Measurements from ENCODE around the gene ZDHHC1. TPM values are rescaled to one million over a fixed set of nuclear protein-coding genes. Genes with fewer than 3 reads are reported as not detected.

The ZDHHC1 gene
- total RNA-seq, 5 donors from 2014 or later (not counting 1 experiment from before 2014, with no cell fraction given): 0.26 to 0.85 (median 0.47) TPM; not detected in 1

- Histone ChIP-seq H3K4me1 (ENCODE audit: control insufficient read depth in 1 of 2, extremely low read depth in 1 of 2, insufficient read depth in 2 of 2, low read length in 2 of 2) (peaks cover 0 to 18% of the 10 kb centered on the region in 2 experiments), H3K27ac (ENCODE audit: low read length) (no peak overlapping the region), H3K27me3 (replicated peaks in 1 of 2; ENCODE audit: control insufficient read depth in 2 of 2, extremely low read depth in 1 of 2, insufficient read depth in 2 of 2, low read length in 1 of 2) (peaks cover 7 to 39% of the 10 kb centered on the region in 2 experiments), H3K36me3 (ENCODE audit: control insufficient read depth in 2 of 2, extremely low read depth in 1 of 2, insufficient read depth in 1 of 2, low read length in 1 of 2) (peaks cover 0 to 7% of the 10 kb centered on the region in 2 donors), H3K9me3 (no peaks in the 10 kb centered on the region), H3K4me3 (ENCODE audit: control insufficient read depth in 1 of 2, extremely low read depth in 1 of 2, low read length in 1 of 2) (no peak overlapping the region)
- ChIA-PET CTCF (no interaction called here), POLR2A (no interaction called here)
- H3K9me3 Mint-ChIP-seq: no peaks in the 10 kb centered on the region
- H3K27me3 Mint-ChIP-seq: peaks cover 11 to 30% of the 10 kb centered on the region in 2 donors
- peaks cover 5 to 16% (median 7%) of the 10 kb centered on the region in 3 donors for H3K4me1 Mint-ChIP-seq
- H3K36me3 Mint-ChIP-seq: peaks cover 5% of the 10 kb centered on the region
- H3K27ac Mint-ChIP-seq: no peak overlapping the region
- DNase-seq (no peak), ATAC-seq (replicated peaks in 1 of 4) (no peak)
- H3K4me3 Mint-ChIP-seq: no peak overlapping the region
- 100% methylated on average over 2 of the region's 5 CpGs for WGBS (ENCODE audit: insufficient coverage)
Observed at GRCh38 chr16:67433131-67433719, 16.9 kb upstream of the ZDHHC1 start.

DNA sequence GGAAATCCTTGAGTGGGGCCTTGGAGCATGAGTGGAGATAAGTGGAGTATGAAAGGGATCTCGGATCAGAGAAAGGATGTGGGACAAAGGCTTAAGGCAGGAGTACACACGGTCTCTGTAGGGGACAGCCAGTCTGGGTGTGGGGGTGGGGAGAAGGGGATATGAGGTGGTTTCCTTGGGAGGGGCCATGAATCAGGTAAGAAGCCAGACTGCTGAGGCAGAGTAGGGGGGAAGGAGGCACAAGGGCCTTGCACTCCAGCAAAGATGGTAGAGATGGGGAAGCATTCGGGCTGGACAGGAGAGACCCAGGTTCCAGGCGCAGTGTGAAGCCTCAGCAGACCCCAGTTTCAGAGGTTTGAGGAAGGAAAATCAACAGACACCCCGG is 16.2 kb upstream of the ZDHHC1 start:
- DNase-seq (no peak), ATAC-seq (replicated peaks in 1 of 4) (no peak)
- no peaks in the 10 kb centered on the region for H3K9me3 Mint-ChIP-seq
- peaks cover 15 to 36% of the 10 kb centered on the region in 2 donors for H3K27me3 Mint-ChIP-seq
- ChIA-PET POLR2A (interaction anchor here in 1 of 2 donors (0.7 kb wide), 1 partner anchor 287 kb away, joined by 7 read pairs; no protein-coding TSS in a partner anchor), CTCF (interaction anchor here in 1 of 2 donors (0.7 kb wide), 1 partner anchor 656 kb away, joined by 3 read pairs; no protein-coding TSS in a partner anchor)
- H3K36me3 Mint-ChIP-seq: no peaks in the 10 kb centered on the region
- no peak overlapping the region for H3K27ac Mint-ChIP-seq
- Histone ChIP-seq H3K4me3 (ENCODE audit: control insufficient read depth in 1 of 2, extremely low read depth in 1 of 2, low read length in 1 of 2) (no peak overlapping the region), H3K36me3 (ENCODE audit: control insufficient read depth in 2 of 2, extremely low read depth in 1 of 2, insufficient read depth in 1 of 2, low read length in 1 of 2) (peaks cover 0 to under 1% of the 10 kb centered on the region in 2 donors), H3K4me1 (ENCODE audit: control insufficient read depth in 1 of 2, extremely low read depth in 1 of 2, insufficient read depth in 2 of 2, low read length in 2 of 2) (peaks cover 0 to 21% of the 10 kb centered on the region in 2 experiments), H3K27me3 (replicated peaks in 1 of 2; ENCODE audit: control insufficient read depth in 2 of 2, extremely low read depth in 1 of 2, insufficient read depth in 2 of 2, low read length in 1 of 2) (peaks cover 7 to 46% of the 10 kb centered on the region in 2 experiments), H3K27ac (ENCODE audit: low read length) (no peak overlapping the region), H3K9me3 (no peaks in the 10 kb centered on the region)
- H3K4me1 Mint-ChIP-seq: peaks cover 5 to 16% (median 7%) of the 10 kb centered on the region in 3 donors
- H3K4me3 Mint-ChIP-seq: peak overlapping the region in 2 of 3 donors; percentile 28 to 50
- WGBS (ENCODE audit: insufficient coverage): 59% methylated on average over 3 of the region's 5 CpGs

GRCh38 chr16:67431775-67432505 is 15.7 kb upstream of the ZDHHC1 start:
- H3K36me3 ChIP-seq (ENCODE audit: control insufficient read depth in 2 of 2, extremely low read depth in 1 of 2, insufficient read depth in 1 of 2, low read length in 1 of 2): no peaks in the 10 kb centered on the region
- Mint-ChIP-seq H3K9me3 (no peaks in the 10 kb centered on the region), H3K4me1 (peaks cover 5 to 16% (median 7%) of the 10 kb centered on the region in 3 donors), H3K36me3 (peaks cover under 1% of the 10 kb centered on the region), H3K27ac (no peak overlapping the region), H3K4me3 (peak overlapping the region; percentile 48 to 63 (median 62)), H3K27me3 (peaks cover 17 to 40% of the 10 kb centered on the region in 2 donors)
- DNase-seq: no peak
- H3K4me1 ChIP-seq (ENCODE audit: control insufficient read depth in 1 of 2, extremely low read depth in 1 of 2, insufficient read depth in 2 of 2, low read length in 2 of 2): peaks cover 0 to 21% of the 10 kb centered on the region in 2 experiments
- peaks cover 7 to 51% of the 10 kb centered on the region in 2 experiments for H3K27me3 ChIP-seq (replicated peaks in 1 of 2; ENCODE audit: control insufficient read depth in 2 of 2, extremely low read depth in 1 of 2, insufficient read depth in 2 of 2, low read length in 1 of 2)
- ChIA-PET POLR2A (interaction anchor here in 1 of 2 donors (0.5 to 0.7 kb wide), 2 partner anchors 10 to 288 kb away, joined by 7 read pairs; no protein-coding TSS in a partner anchor), CTCF (interaction anchor here in 1 of 2 donors (0.6 to 0.7 kb wide), 2 partner anchors 525 to 657 kb away, joined by 3 to 5 read pairs; no protein-coding TSS in a partner anchor)
- ATAC-seq (replicated peaks in 1 of 4): no peak
- 77% methylated on average over 7 of the region's 13 CpGs for WGBS (ENCODE audit: insufficient coverage)
- no peak overlapping the region for H3K27ac ChIP-seq (ENCODE audit: low read length)
- peak overlapping the region in 1 of 2 donors; percentile 29 for H3K4me3 ChIP-seq (ENCODE audit: control insufficient read depth in 1 of 2, extremely low read depth in 1 of 2, low read length in 1 of 2)
- H3K9me3 ChIP-seq: no peaks in the 10 kb centered on the region

DNA sequence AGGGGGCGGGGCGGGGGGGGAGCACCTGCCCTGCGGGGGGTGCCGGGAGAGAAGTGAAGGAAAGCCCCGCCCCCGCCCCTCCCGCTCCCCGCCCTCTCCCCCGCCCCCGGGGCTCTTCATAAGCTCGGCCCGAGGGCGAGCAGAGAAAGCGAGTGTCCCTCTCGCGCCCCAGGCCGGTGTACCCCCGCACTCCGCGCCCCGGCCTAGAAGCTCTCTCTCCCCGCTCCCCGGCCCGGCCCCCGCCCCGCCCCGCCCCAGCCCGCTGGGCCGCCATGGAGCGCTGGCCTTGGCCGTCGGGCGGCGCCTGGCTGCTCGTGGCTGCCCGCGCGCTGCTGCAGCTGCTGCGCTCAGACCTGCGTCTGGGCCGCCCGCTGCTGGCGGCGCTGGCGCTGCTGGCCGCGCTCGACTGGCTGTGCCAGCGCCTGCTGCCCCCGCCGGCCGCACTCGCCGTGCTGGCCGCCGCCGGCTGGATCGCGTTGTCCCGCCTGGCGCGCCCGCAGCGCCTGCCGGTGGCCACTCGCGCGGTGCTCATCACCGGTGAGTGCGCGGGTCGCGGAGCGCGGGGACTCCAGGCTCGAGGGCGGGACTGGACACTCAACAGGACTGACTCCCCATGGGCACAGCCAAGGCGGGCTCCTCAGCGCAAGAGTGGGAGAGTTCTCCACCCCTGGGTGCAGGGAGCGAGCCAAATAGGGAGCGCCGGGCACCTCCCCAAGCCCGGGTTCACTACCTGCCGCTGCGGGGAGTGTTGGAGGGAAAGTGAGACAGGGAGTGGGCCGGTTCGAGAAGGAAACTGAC is 14.9 kb upstream of the ZDHHC1 start, which contains the start of gene HSD11B2:
TSS of gene HSD11B2 (plus strand) at position 145 of the 798 bp plus-strand sequence. CDS start at position 273, 128 bp downstream.
- peaks cover 23 to 46% of the 10 kb centered on the region in 2 donors for H3K27me3 Mint-ChIP-seq
- H3K9me3 Mint-ChIP-seq: no peaks in the 10 kb centered on the region
- peaks cover 5 to 16% (median 7%) of the 10 kb centered on the region in 3 donors for H3K4me1 Mint-ChIP-seq
- H3K4me3 Mint-ChIP-seq: peak within 1 kb of the TSS; percentile 73 to 83 (median 73)
- ChIA-PET POLR2A (interaction anchor here in 1 of 2 donors (0.5 kb wide), 1 partner anchor 11 kb away, joined by 7 read pairs; no protein-coding TSS in a partner anchor), CTCF (interaction anchor here in 1 of 2 donors (0.5 to 0.7 kb wide), 2 partner anchors 11 to 16 kb away, joined by 3 read pairs; no protein-coding TSS in a partner anchor)
- H3K4me3 ChIP-seq (ENCODE audit: control insufficient read depth in 1 of 2, extremely low read depth in 1 of 2, low read length in 1 of 2): peak within 1 kb of the TSS in 1 of 2 donors; percentile 58
- 1% methylated on average over 66 of the region's 87 CpGs for WGBS (ENCODE audit: insufficient coverage)
- peaks cover 3% of the 10 kb centered on the region for H3K36me3 Mint-ChIP-seq
- H3K27me3 ChIP-seq (replicated peaks in 1 of 2; ENCODE audit: control insufficient read depth in 2 of 2, extremely low read depth in 1 of 2, insufficient read depth in 2 of 2, low read length in 1 of 2): peaks cover 9 to 58% of the 10 kb centered on the region in 2 experiments
- H3K9me3 ChIP-seq: no peaks in the 10 kb centered on the region
- no peaks in the 10 kb centered on the region for H3K36me3 ChIP-seq (ENCODE audit: control insufficient read depth in 2 of 2, extremely low read depth in 1 of 2, insufficient read depth in 1 of 2, low read length in 1 of 2)
- no peak within 1 kb of the TSS for H3K27ac ChIP-seq (ENCODE audit: low read length)
- H3K27ac Mint-ChIP-seq: no peak within 1 kb of the TSS
- ATAC-seq (replicated peaks in 1 of 4) (peak; percentile 43 to 60 (median 52)), DNase-seq (peak in 2 of 35 experiments; percentile 14 to 29)
- H3K4me1 ChIP-seq (ENCODE audit: control insufficient read depth in 1 of 2, extremely low read depth in 1 of 2, insufficient read depth in 2 of 2, low read length in 2 of 2): peaks cover 0 to 21% of the 10 kb centered on the region in 2 experiments

DNA sequence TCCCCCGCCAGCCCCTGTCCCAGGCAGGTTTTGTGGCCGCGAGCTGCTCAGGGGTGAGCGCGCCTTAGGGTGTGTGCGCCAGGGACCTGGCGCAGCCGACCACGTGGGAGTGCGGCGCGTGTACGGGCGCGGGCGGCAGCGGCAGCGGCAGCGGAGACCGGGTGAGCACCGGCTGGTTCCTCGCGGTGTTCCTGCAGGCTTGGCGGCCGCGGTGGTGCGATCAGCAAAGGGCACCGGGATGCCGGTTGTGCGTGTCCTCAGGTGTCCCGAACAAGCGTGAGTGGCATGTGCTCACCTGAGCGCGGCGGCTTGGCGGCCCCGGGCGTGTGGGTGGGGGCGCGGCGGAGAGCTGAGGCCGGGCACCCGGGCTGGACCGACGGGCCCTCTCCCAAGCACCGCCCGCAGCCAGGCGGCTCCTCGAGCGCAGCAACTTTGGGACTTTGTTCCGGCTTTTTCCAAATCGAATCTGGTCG is 14.3 kb upstream of the ZDHHC1 start:
- Histone ChIP-seq H3K36me3 (ENCODE audit: control insufficient read depth in 2 of 2, extremely low read depth in 1 of 2, insufficient read depth in 1 of 2, low read length in 1 of 2) (no peaks in the 10 kb centered on the region), H3K27ac (ENCODE audit: low read length) (no peak overlapping the region), H3K4me1 (ENCODE audit: control insufficient read depth in 1 of 2, extremely low read depth in 1 of 2, insufficient read depth in 2 of 2, low read length in 2 of 2) (peaks cover 0 to 21% of the 10 kb centered on the region in 2 experiments), H3K9me3 (no peaks in the 10 kb centered on the region), H3K27me3 (replicated peaks in 1 of 2; ENCODE audit: control insufficient read depth in 2 of 2, extremely low read depth in 1 of 2, insufficient read depth in 2 of 2, low read length in 1 of 2) (peaks cover 12 to 65% of the 10 kb centered on the region in 2 experiments), H3K4me3 (ENCODE audit: control insufficient read depth in 1 of 2, extremely low read depth in 1 of 2, low read length in 1 of 2) (peak overlapping the region in 1 of 2 donors; percentile 58)
- DNase-seq (peak in 12 of 35 experiments; percentile 4 to 46 (median 14)), ATAC-seq (replicated peaks in 1 of 4) (peak; percentile 48 to 62 (median 58))
- CTCF ChIA-PET: interaction anchor here in 1 of 2 donors (0.5 to 0.7 kb wide), 2 partner anchors 10 to 17 kb away, joined by 3 read pairs; no protein-coding TSS in a partner anchor
- Mint-ChIP-seq H3K4me3 (peak overlapping the region; percentile 73 to 83 (median 73)), H3K27ac (no peak overlapping the region), H3K27me3 (peaks cover 23 to 46% of the 10 kb centered on the region in 2 donors), H3K36me3 (peaks cover 3% of the 10 kb centered on the region), H3K9me3 (no peaks in the 10 kb centered on the region), H3K4me1 (peaks cover 5 to 16% (median 7%) of the 10 kb centered on the region in 3 donors)
- WGBS (ENCODE audit: insufficient coverage): under 1% methylated on average over 52 of the region's 53 CpGs
- POLR2A ChIA-PET: no interaction called here
